ENCODE measurements around the gene SOX9.

Gene SOX9

GRCh38 chr17:72142614-72143013 lies 21.8 kb downstream of the SOX9 start:
- H3K27me3 ChIP-seq (ENCODE audit: low read length) = no peaks in the 10 kb centered on the region
- H3K4me3 ChIP-seq (ENCODE audit: insufficient read depth, low read length, poor library complexity, severe bottlenecking) = no peak overlapping the region
- no peak overlapping the region for H3K4me2 ChIP-seq (ENCODE audit: low read depth, low read length, poor library complexity, severe bottlenecking)
- no peaks in the 10 kb centered on the region for H3K9me3 ChIP-seq (ENCODE audit: insufficient read depth, low read length)
- no peaks in the 10 kb centered on the region for H3K9me2 ChIP-seq (replicated peaks; ENCODE audit: insufficient read depth, low read length)
- H3K36me3 ChIP-seq (ENCODE audit: low read length) = no peaks in the 10 kb centered on the region
- H3F3A ChIP-seq (ENCODE audit: insufficient read depth) = no peaks in the 10 kb centered on the region
- no peak overlapping the region for H3K27ac ChIP-seq (ENCODE audit: low read depth, low read length)
- no peaks in the 10 kb centered on the region for H3K79me2 ChIP-seq (ENCODE audit: insufficient read depth, low read length)
- H2AFZ ChIP-seq (ENCODE audit: low read depth, low read length, severe bottlenecking) = no peak overlapping the region
- no peak for TF ChIP-seq EZH2phosphoT487 (conservative IDR thresholded peaks at IDR 0.05; ENCODE audit: low read length)
- no peak for TF ChIP-seq CTCF (IDR thresholded peaks at IDR 0.05; ENCODE audit: insufficient read depth, low read length, poor library complexity, severe bottlenecking)
- H4K20me1 ChIP-seq (ENCODE audit: low read depth, low read length) = no peaks in the 10 kb centered on the region
- no peak overlapping the region for H3K9ac ChIP-seq (ENCODE audit: low read length)

- H2AFZ ChIP-seq (ENCODE audit: low read depth, low read length, severe bottlenecking) = no peak overlapping the region
- H3K9me2 ChIP-seq (replicated peaks; ENCODE audit: insufficient read depth, low read length) = no peaks in the 10 kb centered on the region
- no peak overlapping the region for H3K4me2 ChIP-seq (ENCODE audit: low read depth, low read length, poor library complexity, severe bottlenecking)
- no peaks in the 10 kb centered on the region for H3K27me3 ChIP-seq (ENCODE audit: low read length)
- no peaks in the 10 kb centered on the region for H4K20me1 ChIP-seq (ENCODE audit: low read depth, low read length)
- H3K36me3 ChIP-seq (ENCODE audit: low read length) = no peaks in the 10 kb centered on the region
- H3K9me3 ChIP-seq (ENCODE audit: insufficient read depth, low read length) = no peaks in the 10 kb centered on the region
- no peaks in the 10 kb centered on the region for H3F3A ChIP-seq (ENCODE audit: insufficient read depth)
- no peak for TF ChIP-seq CTCF (IDR thresholded peaks at IDR 0.05; ENCODE audit: insufficient read depth, low read length, poor library complexity, severe bottlenecking)
- H3K27ac ChIP-seq (ENCODE audit: low read depth, low read length) = no peak overlapping the region
- H3K4me3 ChIP-seq (ENCODE audit: insufficient read depth, low read length, poor library complexity, severe bottlenecking) = no peak overlapping the region
- no peak overlapping the region for H3K9ac ChIP-seq (ENCODE audit: low read length)
- no peaks in the 10 kb centered on the region for H3K79me2 ChIP-seq (ENCODE audit: insufficient read depth, low read length)
Measured at GRCh38 chr17:72143245-72143644, 22.4 kb downstream of the SOX9 start.

DNA sequence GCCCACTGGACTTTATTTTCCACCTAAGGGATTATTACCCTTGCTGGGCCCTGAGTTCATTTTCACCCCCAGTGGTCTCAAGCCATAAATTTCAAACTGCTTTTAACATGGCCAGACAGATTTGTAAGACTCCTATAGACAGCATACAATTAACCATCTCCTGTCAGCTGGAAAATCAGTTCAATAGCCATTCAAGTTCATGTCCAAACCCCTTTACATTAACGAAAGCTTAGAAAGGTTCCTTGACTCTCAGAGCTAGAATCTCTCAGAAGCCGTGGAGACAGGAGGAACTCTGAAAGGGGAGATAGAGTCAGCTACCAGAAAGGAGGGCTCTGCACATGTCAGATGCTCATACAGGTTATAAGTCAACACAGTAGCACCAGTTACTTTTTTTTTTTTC lies 23.3 kb downstream of the SOX9 start:
- Histone ChIP-seq H3K9me3 (ENCODE audit: insufficient read depth, low read length) (no peaks in the 10 kb centered on the region), H3F3A (ENCODE audit: insufficient read depth) (no peaks in the 10 kb centered on the region), H3K4me2 (ENCODE audit: low read depth, low read length, poor library complexity, severe bottlenecking) (no peak overlapping the region), H3K27ac (ENCODE audit: low read depth, low read length) (no peak overlapping the region), H2AFZ (ENCODE audit: low read depth, low read length, severe bottlenecking) (no peak overlapping the region), H4K20me1 (ENCODE audit: low read depth, low read length) (no peaks in the 10 kb centered on the region), H3K79me2 (ENCODE audit: insufficient read depth, low read length) (no peaks in the 10 kb centered on the region), H3K9me2 (replicated peaks; ENCODE audit: insufficient read depth, low read length) (no peaks in the 10 kb centered on the region), H3K4me3 (ENCODE audit: insufficient read depth, low read length, poor library complexity, severe bottlenecking) (no peak overlapping the region), H3K36me3 (ENCODE audit: low read length) (no peaks in the 10 kb centered on the region), H3K9ac (ENCODE audit: low read length) (no peak overlapping the region), H3K27me3 (ENCODE audit: low read length) (no peaks in the 10 kb centered on the region)
- TF ChIP-seq CTCF (IDR thresholded peaks at IDR 0.05; ENCODE audit: insufficient read depth, low read length, poor library complexity, severe bottlenecking) (no peak), EZH2phosphoT487 (conservative IDR thresholded peaks at IDR 0.05; ENCODE audit: low read length) (no peak)

DNA sequence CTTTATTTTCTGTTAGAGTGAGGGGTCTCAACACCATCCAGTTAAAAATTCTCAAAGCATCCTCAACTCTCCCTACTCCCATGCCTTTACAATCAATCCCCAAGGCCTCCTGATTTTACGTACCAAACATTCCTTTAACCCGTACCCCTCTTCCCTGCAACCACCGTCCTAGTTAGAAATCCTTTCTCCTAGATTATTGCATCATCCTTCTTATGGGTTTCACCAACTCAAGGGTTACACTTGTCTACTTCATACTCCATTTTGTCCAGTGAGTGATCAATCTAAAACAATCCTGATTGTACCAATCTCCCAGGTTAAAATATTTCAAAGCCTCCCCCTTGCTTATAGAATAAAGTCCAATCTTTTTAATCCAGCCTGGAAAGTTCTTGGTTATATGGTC lies 24.7 kb downstream of the SOX9 start:
- Histone ChIP-seq H3K27ac (ENCODE audit: low read depth, low read length) (no peak overlapping the region), H3K4me2 (ENCODE audit: low read depth, low read length, poor library complexity, severe bottlenecking) (no peak overlapping the region), H3K79me2 (ENCODE audit: insufficient read depth, low read length) (no peaks in the 10 kb centered on the region), H3K9ac (ENCODE audit: low read length) (no peak overlapping the region), H3F3A (ENCODE audit: insufficient read depth) (no peaks in the 10 kb centered on the region), H2AFZ (ENCODE audit: low read depth, low read length, severe bottlenecking) (no peak overlapping the region), H3K27me3 (ENCODE audit: low read length) (no peaks in the 10 kb centered on the region), H3K9me2 (replicated peaks; ENCODE audit: insufficient read depth, low read length) (no peaks in the 10 kb centered on the region), H3K9me3 (ENCODE audit: insufficient read depth, low read length) (no peaks in the 10 kb centered on the region), H3K36me3 (ENCODE audit: low read length) (no peaks in the 10 kb centered on the region), H4K20me1 (ENCODE audit: low read depth, low read length) (no peaks in the 10 kb centered on the region), H3K4me3 (ENCODE audit: insufficient read depth, low read length, poor library complexity, severe bottlenecking) (no peak overlapping the region)
- TF ChIP-seq CTCF (IDR thresholded peaks at IDR 0.05; ENCODE audit: insufficient read depth, low read length, poor library complexity, severe bottlenecking) (no peak), EZH2phosphoT487 (conservative IDR thresholded peaks at IDR 0.05; ENCODE audit: low read length) (no peak)
